OCI-LY7 (cell line): ENCODE data around the gene ATP2C1.

ENCODE experiments used
- CTCF ChIP-seq: fragments of 200-600 bp; sonication (generic); conservative IDR thresholded peaks from 2 replicates; pipeline ENCODE4 v1.5.1; 2014; ENCODE audit warnings: mild to moderate bottlenecking, antibody characterized with exemption, low read length, moderate library complexity, mixed read lengths
- EZH2phosphoT487 ChIP-seq: fragments of 200-600 bp; sonication (generic); IDR thresholded peaks from 2 replicates; pipeline ENCODE4 v1.6.1; 2018; ENCODE audit warnings: low read depth, borderline replicate concordance, mild to moderate bottlenecking, mixed run types, antibody characterized with exemption, low read length, moderate library complexity, mixed read lengths

- TF ChIP-seq CTCF: no peak
- no peak for TF ChIP-seq EZH2phosphoT487
These were observed 40.7 kb downstream of the ATP2C1 start for GRCh38 chr3:130934442-130935089.
